Fibroblast of skin of abdomen (primary cell): ENCODE measurements around the gene SLC6A19.

Source experiments
- DNase-seq: peaks from one replicate; pipeline ENCODE4 v3.0.0-alpha.2; 2013

Gene SLC6A19

GRCh38 chr5:1209896-1210776 is 8.7 kb downstream of the SLC6A19 start:
- DNase-seq, result no peak

- DNase-seq, result no peak
Observed at GRCh38 chr5:1210832-1211251, 9.4 kb downstream of the SLC6A19 start.

- no peak for DNase-seq
Observed at GRCh38 chr5:1211701-1212100, 10.3 kb downstream of the SLC6A19 start.

GRCh38 chr5:1212271-1212670 is 10.9 kb downstream of the SLC6A19 start:
- DNase-seq, result no peak

GRCh38 chr5:1212881-1213280 is 11.5 kb downstream of the SLC6A19 start:
- DNase-seq, result no peak

- no peak for DNase-seq
Observed at GRCh38 chr5:1213508-1214162, 12.2 kb downstream of the SLC6A19 start.

- no peak for DNase-seq
Observed at GRCh38 chr5:1214163-1214935, 13.0 kb downstream of the SLC6A19 start.

- no peak for DNase-seq
Observed at GRCh38 chr5:1214936-1215220, 13.5 kb downstream of the SLC6A19 start.

GRCh38 chr5:1215320-1216096 is 14.1 kb downstream of the SLC6A19 start:
- DNase-seq, result no peak

- DNase-seq, result no peak
Observed at GRCh38 chr5:1216211-1216917, 15.0 kb downstream of the SLC6A19 start.

- DNase-seq, result no peak
Observed at GRCh38 chr5:1216918-1217295, 15.5 kb downstream of the SLC6A19 start.

- no peak for DNase-seq
Observed at GRCh38 chr5:1217596-1218206, 16.3 kb downstream of the SLC6A19 start.

- DNase-seq, result no peak
Observed at GRCh38 chr5:1218351-1219080, 17.1 kb downstream of the SLC6A19 start.

- no peak for DNase-seq
Observed at GRCh38 chr5:1219098-1219767, 17.8 kb downstream of the SLC6A19 start.

GRCh38 chr5:1219768-1220100 is 18.3 kb downstream of the SLC6A19 start:
- no peak for DNase-seq

- DNase-seq, result no peak
Observed at GRCh38 chr5:1220351-1220750, 19.0 kb downstream of the SLC6A19 start.

- no peak for DNase-seq
Observed at GRCh38 chr5:1220831-1221230, 19.4 kb downstream of the SLC6A19 start.

GRCh38 chr5:1221721-1222120 is 20.3 kb downstream of the SLC6A19 start:
- no peak for DNase-seq

- no peak for DNase-seq
Observed at GRCh38 chr5:1222147-1222546, 20.8 kb downstream of the SLC6A19 start.

- no peak for DNase-seq
Observed at GRCh38 chr5:1222621-1223277, 21.4 kb downstream of the SLC6A19 start.
